ENCODE results near the gene PFDN5. TPM values are rescaled to one million over a fixed set of nuclear protein-coding genes. Genes with fewer than 3 reads are reported as not detected.

Gene PFDN5
- total RNA-seq, result 384 and 454 TPM in 2 replicates

DNA sequence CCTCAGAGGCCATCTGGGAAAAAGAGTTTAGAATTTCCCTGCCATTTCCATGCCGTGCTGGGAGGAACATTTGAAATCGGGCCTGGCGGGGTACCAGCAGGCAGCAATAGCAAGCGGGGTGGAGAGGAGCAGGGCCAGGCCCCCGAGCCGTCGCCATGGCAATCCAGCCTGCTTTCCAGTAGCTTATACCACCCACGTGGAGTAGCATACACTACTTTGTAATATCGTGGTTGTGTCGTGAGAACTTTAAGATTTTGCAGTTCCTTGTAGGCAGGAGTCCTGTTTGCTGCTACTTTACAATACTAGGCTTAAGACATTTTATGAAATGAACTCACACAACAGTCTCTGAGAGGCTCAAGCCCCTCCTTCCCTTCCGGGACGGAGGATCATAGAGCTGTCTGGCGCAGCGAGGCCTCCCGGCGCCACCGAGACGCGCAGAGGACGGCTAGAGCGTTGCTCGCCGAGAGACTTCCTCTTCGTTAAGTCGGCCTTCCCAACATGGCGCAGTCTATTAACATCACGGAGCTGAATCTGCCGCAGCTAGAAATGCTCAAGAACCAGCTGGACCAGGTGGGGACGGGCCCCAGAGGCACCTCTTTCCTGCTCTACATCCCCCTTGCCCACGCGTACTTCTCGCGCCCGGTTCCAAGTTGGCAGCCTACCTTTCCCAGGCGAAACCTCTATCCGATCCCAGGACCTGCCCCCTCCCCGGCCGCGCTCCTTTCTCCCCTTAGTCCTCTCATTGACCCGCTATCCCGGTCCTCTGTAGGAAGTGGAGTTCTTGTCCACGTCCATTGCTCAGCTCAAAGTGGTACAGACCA, at the start of gene PFDN5:
TSS of gene PFDN5 (plus strand) at position 473 of the 821 bp plus-strand sequence. CDS start at position 499, 26 bp downstream.

DNA sequence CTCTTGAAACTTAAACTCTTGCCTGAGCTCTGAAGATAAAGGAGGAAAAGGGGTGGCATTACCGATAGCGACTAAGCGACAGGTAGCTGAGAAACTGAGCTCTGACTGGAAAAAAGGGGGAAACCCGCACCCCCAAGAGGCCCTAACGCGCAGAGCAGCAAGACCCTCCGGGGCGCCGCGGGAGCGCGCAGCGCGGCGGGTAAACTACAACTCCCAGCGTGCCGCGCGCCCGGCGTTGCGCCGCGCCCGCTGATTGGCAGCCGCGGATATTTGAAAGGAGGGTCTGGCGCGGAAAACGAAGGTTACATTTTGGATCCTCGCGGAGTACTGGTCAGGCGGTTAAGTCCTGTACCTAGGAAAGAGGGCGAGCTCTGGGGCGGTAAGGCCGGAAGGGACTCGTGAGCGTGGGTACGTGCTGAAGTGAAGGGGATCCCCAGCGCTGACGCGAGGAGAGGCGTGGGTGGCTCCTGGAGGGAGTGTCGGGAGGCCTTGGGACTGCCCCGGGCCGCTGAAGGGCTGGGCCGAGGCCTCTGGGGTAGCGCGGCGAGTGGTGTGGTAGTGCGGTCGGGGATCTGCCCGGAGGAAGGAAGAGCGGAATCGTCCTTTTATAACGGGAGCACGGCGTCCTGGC, 27.2 kb upstream of the PFDN5 start, which contains the start of gene ESPL1:
TSS of gene ESPL1 (plus strand) at position 301 of the 631 bp plus-strand sequence. CDS start 468 bp downstream, outside the sequence.

DNA sequence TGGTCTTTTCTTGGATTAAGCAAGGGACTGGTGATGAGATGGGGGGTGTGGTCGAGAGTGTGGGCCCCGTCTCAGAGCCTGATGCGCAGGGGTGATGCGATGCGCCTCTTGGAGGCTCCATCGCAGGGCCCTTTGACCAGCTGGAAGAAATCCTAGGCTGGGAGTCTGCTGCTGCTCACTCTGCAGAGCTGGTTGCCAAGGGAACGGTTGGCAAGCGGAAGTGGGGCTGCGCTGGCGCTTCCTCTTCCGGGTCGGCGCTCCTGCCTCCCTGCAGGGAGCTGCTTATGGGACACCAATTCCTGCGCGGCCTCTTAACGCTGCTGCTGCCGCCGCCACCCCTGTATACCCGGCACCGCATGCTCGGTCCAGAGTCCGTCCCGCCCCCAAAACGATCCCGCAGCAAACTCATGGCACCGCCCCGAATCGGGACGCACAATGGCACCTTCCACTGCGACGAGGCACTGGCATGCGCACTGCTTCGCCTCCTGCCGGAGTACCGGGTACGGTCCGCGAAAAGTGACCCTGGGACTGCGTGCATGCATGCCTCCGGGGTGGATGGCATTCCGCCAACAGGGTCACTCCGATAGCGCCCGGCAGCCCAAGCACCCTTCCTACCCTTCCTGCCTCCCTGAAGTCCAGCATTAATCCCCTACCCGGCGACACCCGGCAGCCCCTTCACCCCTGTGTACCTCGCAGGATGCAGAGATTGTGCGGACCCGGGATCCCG, 4.3 kb downstream of the PFDN5 start, which contains the start of gene MYG1:
TSS of gene MYG1 (plus strand) at position 242 of the 727 bp plus-strand sequence. CDS start at position 285, 43 bp downstream.

DNA sequence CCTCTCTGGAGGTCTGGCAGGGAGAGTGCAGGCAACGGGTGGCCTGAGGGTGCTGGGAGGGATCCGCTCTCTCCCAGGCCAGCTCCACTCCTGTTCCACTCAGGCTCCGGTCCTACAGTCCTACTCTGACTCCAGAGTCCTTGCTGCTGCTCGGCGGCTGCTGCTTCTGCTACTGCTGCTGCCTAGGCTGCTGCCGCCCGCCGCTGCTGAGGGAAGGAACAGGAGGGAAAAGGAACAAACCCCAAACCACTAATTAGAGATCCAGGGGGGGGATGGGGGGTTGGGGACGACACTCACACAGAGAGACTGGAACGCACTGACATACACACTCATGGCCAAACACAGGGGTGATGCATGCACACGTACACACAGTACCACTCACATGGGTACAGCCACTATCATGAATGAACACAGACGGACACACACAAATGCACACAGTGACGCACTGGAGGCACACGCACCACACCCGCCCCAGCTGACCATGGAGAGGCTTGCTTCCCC, 40.9 kb downstream of the PFDN5 start, which contains the start of gene SP7:
TSS of gene SP7 (minus strand) at position 174 of the 501 bp plus-strand sequence. CDS start 708 bp downstream, outside the sequence.

Other genes starting within 250 kb of the PFDN5 start
- 34.9 and 41.3 TPM in 2 replicates for gene TNS2, start 245.5 kb upstream of the PFDN5 start, total RNA-seq
- 38.8 and 39.8 TPM in 2 replicates for gene SPRYD3, start 216.2 kb upstream of the PFDN5 start, total RNA-seq
- 222 and 277 TPM in 2 replicates for gene IGFBP6, start 197.9 kb upstream of the PFDN5 start, total RNA-seq
- gene SOAT2, start 192.1 kb upstream of the PFDN5 start, total RNA-seq, result not detected in 2 replicates
- 4.5 and 9.0 TPM in 2 replicates for gene ZNF740, start 114.8 kb upstream of the PFDN5 start, total RNA-seq
- 1.1 and 3.0 TPM in 2 replicates for gene CSAD, start 114.6 kb upstream of the PFDN5 start, total RNA-seq
- gene ITGB7, start 88.3 kb upstream of the PFDN5 start, total RNA-seq, result 0.30 and 0.80 TPM in 2 replicates
- 81.5 and 84.3 TPM in 2 replicates for gene RARG, start 63.3 kb upstream of the PFDN5 start, total RNA-seq
- gene ESPL1, start 27.2 kb upstream of the PFDN5 start, total RNA-seq, result 14.8 and 22.2 TPM in 2 replicates
- 41.8 and 63.4 TPM in 2 replicates for gene MYG1, start 4.2 kb downstream of the PFDN5 start, total RNA-seq
- 59.6 and 69.6 TPM in 2 replicates for gene AAAS, start 26.1 kb downstream of the PFDN5 start, total RNA-seq
- 0.13 TPM in 1 of 2 replicates, not detected in the other for gene SP7, start 40.8 kb downstream of the PFDN5 start, total RNA-seq
- gene SP1, start 84.6 kb downstream of the PFDN5 start, total RNA-seq, result 27.6 and 28.9 TPM in 2 replicates
- gene AMHR2, start 128.3 kb downstream of the PFDN5 start, total RNA-seq, result not detected in 2 replicates
- 76.1 and 115 TPM in 2 replicates for gene PRR13, start 146.2 kb downstream of the PFDN5 start, total RNA-seq
- 203 and 218 TPM in 2 replicates for gene PCBP2, start 156.6 kb downstream of the PFDN5 start, total RNA-seq
- 5.8 and 6.9 TPM in 2 replicates for gene MAP3K12, start 203.9 kb downstream of the PFDN5 start, total RNA-seq
- 43.9 and 45.5 TPM in 2 replicates for gene TARBP2, start 205.7 kb downstream of the PFDN5 start, total RNA-seq
- not detected in 2 replicates for gene NPFF, start 211.9 kb downstream of the PFDN5 start, total RNA-seq